Subcutaneous abdominal adipose tissue (tissue), 5 donors: ENCODE data around the gene CDYL.

Experiments used
- H3K27ac ChIP-seq: one replicate; pipeline ENCODE4 v1.7.0; 2013; ENCODE audit warnings: low read depth, mild to moderate bottlenecking, inconsistent platforms, low read length, moderate library complexity
- H3K27me3 ChIP-seq, 5 donors: one replicate each; pipeline ENCODE4 v1.7.0; 2013; ENCODE audit warnings: low read length in 5 of 5, inconsistent platforms in 1 of 5; ENCODE audit not compliant: control insufficient read depth in 5 of 5, insufficient read depth in 4 of 5
- H3K36me3 ChIP-seq, 5 donors: one replicate each; pipeline ENCODE4 v1.7.0; 2013; ENCODE audit warnings: low read length in 5 of 5; ENCODE audit not compliant: control insufficient read depth in 5 of 5, insufficient read depth in 5 of 5
- H3K4me1 ChIP-seq, 5 donors: one replicate each; pipeline ENCODE4 v1.7.0; 2013; ENCODE audit warnings: low read length in 5 of 5, mild to moderate bottlenecking in 3 of 5, moderate library complexity in 1 of 5; ENCODE audit not compliant: control insufficient read depth in 5 of 5, insufficient read depth in 5 of 5
- H3K4me3 ChIP-seq, 5 donors: one replicate each; pipeline ENCODE4 v1.7.0; 2013; ENCODE audit warnings: low read length in 5 of 5, low read depth in 1 of 5
- H3K9ac ChIP-seq, 5 donors: one replicate each; pipeline ENCODE4 v1.7.0; 2013; ENCODE audit warnings: low read length in 5 of 5, mild to moderate bottlenecking in 4 of 5, moderate library complexity in 3 of 5
- H3K9me3 ChIP-seq, 5 donors: one replicate each; pipeline ENCODE4 v1.7.0; 2013; ENCODE audit warnings: low read length in 5 of 5; ENCODE audit not compliant: control insufficient read depth in 5 of 5
- donor health status: healthy.
- donor health status: healthy.
- donor health status: healthy.
- donor health status: healthy.
- donor health status: healthy.

The CDYL gene

DNA sequence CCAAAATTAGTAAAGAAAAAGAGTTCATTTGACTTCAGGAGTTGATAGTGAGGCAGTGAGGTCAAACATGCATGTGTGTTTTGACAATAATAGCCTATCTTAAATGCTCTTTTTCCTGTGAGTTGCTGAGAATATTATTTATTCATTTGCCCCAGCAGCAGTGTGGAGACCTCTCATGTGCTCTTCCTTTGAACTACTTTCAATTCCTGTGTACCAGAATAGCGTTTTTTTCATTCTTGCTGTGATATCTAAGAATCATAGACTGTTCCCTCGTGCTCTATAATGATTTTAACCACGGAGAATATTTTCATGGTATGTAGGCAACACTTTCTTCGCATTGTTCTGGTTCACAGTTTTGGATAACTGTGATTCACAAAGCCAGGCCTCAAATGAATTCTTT, 5.2 kb downstream of the CDYL start:
- Histone ChIP-seq H3K36me3 (no peaks in the 10 kb centered on the region), H3K4me1 (peaks cover 2 to 18% (median 10%) of the 10 kb centered on the region in 5 donors), H3K9me3 (peaks cover 0 to 7% (median 2%) of the 10 kb centered on the region in 5 donors), H3K27me3 (no peaks in the 10 kb centered on the region), H3K9ac (no peak overlapping the region), H3K27ac (no peak overlapping the region), H3K4me3 (no peak overlapping the region)

DNA sequence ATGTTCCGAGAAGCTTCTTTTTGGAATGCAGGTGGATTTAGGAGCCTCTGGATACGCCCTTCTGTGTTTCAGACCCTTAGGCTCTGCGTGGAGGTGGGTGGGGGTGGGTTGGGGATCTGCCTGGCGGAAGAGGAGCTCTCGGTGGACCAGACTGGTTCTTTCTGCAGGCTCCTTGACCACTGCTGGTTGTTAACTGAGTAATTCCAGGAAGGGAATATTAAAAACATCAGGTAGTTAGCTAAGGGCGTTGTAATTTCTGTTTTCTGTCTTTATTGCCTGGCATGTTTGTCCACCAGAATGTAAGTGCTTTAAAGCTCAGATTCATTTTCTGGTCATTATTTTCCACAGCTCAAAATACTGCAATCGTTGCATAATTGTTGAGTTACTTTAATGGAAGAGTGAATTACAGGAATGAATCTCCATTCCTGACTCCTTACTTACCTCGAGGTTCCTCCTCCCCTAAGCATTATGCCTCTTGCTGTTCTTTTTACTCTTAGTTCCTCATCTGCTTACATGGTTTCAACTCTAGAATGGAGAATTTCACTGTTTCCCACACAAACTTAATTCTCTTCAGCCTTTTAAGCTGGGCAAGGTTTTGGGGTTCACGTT, 5.9 kb downstream of the CDYL start:
- Histone ChIP-seq H3K9me3 (peaks cover 0 to 7% (median 2%) of the 10 kb centered on the region in 5 donors), H3K27ac (no peak overlapping the region), H3K9ac (no peak overlapping the region), H3K36me3 (no peaks in the 10 kb centered on the region), H3K4me1 (peaks cover 2 to 18% (median 13%) of the 10 kb centered on the region in 5 donors), H3K4me3 (no peak overlapping the region), H3K27me3 (no peaks in the 10 kb centered on the region)

GRCh38 chr6:4786996-4787395, 10.8 kb downstream of the CDYL start:
- H3K4me1 ChIP-seq: peaks cover 0 to 37% (median 22%) of the 10 kb centered on the region in 5 donors
- H3K27me3 ChIP-seq: no peaks in the 10 kb centered on the region
- H3K36me3 ChIP-seq: no peaks in the 10 kb centered on the region
- H3K4me3 ChIP-seq: no peak overlapping the region
- no peak overlapping the region for H3K27ac ChIP-seq
- no peak overlapping the region for H3K9ac ChIP-seq
- H3K9me3 ChIP-seq: no peaks in the 10 kb centered on the region

DNA sequence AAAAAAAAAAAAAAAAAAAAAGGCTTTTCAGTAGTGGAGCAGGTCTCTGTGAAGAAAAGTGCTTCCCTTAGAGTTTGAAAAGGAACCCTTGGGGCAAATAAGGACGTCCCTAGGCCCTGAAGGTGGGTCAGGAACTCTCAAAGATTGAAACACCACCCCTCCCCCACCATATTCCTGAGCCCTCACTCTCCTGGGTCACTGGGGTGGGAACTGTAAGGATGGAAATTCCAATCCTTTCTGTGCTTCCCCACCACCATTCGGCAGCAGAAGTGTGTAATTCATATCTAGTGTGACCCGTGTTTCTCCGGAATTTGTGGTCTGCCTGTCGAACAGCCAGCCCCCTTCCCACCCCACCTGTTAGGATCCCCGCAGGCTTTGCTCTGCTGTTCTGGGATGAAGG, 12.3 kb downstream of the CDYL start:
- Histone ChIP-seq H3K9me3 (no peaks in the 10 kb centered on the region), H3K9ac (no peak overlapping the region), H3K27me3 (no peaks in the 10 kb centered on the region), H3K27ac (no peak overlapping the region), H3K36me3 (no peaks in the 10 kb centered on the region), H3K4me3 (no peak overlapping the region), H3K4me1 (peaks cover 0 to 37% (median 22%) of the 10 kb centered on the region in 5 donors)

DNA sequence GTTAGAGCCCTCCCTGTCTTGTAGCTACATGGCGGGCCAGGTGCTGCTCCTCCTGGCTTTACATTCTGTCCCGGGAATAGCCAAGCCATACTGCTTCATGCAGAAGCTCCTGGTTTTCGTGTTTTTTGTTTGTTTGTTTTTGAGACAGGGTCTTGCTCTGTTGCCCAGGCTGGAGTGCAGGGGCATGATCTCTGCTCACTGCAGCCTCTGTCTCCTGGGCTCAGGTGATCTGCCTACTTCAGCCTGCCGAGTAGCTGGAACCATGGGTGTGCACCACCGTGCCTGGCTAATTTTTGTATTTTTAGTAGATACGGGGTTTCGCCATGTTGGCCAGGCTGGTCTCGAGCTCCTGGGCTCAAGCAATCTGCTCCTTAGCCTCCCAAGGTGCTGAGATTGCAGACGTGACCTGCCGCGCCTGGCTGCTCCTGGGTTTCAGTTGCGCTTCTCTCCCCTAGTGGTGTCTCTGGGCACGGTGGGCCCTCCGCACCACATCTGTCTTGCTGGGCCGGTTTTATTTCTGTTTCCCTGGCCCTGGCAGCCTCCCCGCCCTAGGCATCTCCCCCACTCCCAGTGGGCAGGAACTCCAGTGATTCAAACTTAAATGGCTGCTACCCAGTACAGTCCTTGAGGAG, 12.9 kb downstream of the CDYL start:
- Histone ChIP-seq H3K27me3 (no peaks in the 10 kb centered on the region), H3K27ac (no peak overlapping the region), H3K4me3 (no peak overlapping the region), H3K36me3 (no peaks in the 10 kb centered on the region), H3K9ac (no peak overlapping the region), H3K9me3 (no peaks in the 10 kb centered on the region), H3K4me1 (peaks cover 0 to 39% (median 24%) of the 10 kb centered on the region in 5 donors)

- H3K4me3 ChIP-seq: no peak overlapping the region
- H3K36me3 ChIP-seq: no peaks in the 10 kb centered on the region
- peaks cover 0 to 44% (median 25%) of the 10 kb centered on the region in 5 donors for H3K4me1 ChIP-seq
- no peak overlapping the region for H3K9ac ChIP-seq
- H3K27ac ChIP-seq: no peak overlapping the region
- no peaks in the 10 kb centered on the region for H3K9me3 ChIP-seq
- H3K27me3 ChIP-seq: no peaks in the 10 kb centered on the region
Measured at GRCh38 chr6:4790158-4790899, 14.1 kb downstream of the CDYL start.

DNA sequence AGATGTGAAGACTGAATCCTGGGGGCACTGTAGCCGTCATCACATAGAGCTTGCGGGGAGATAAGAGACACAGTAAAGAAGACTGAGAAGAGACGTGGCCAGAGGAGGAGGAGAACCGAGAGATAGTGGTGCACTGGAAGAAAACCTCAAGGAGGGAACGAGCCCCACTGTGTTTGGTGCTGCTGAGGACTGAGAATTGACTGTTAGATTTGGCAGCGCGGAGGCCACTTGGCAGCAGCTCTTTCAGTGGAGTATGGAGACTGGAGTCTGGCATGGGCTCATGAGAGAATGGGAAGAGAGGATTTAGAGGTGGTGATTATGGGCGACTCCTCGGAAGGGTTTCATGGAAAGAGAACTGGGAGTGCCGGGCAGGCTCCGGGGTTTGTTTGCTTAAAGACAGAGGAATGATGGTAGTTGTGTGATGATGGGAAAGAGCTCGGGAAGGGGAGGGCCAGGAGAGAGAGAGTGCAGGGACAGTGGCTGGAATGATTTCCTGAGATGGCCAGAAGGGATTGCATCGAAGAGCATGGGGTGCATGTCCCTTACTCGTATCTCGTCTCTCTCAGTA, 18.0 kb downstream of the CDYL start:
- H3K9ac ChIP-seq: no peak overlapping the region
- H3K9me3 ChIP-seq: peaks cover 0 to under 1% (median 0%) of the 10 kb centered on the region in 5 donors
- no peak overlapping the region for H3K4me3 ChIP-seq
- H3K4me1 ChIP-seq: peaks cover 0 to 31% (median 19%) of the 10 kb centered on the region in 5 donors
- H3K27me3 ChIP-seq: no peaks in the 10 kb centered on the region
- H3K36me3 ChIP-seq: no peaks in the 10 kb centered on the region
- H3K27ac ChIP-seq: no peak overlapping the region

GRCh38 chr6:4797587-4797986, 21.4 kb downstream of the CDYL start:
- Histone ChIP-seq H3K9me3 (peaks cover 0 to 20% (median 11%) of the 10 kb centered on the region in 5 donors), H3K27ac (no peak overlapping the region), H3K9ac (no peak overlapping the region), H3K27me3 (no peaks in the 10 kb centered on the region), H3K36me3 (no peaks in the 10 kb centered on the region), H3K4me1 (peaks cover 0 to 13% (median 6%) of the 10 kb centered on the region in 5 donors), H3K4me3 (no peak overlapping the region)

DNA sequence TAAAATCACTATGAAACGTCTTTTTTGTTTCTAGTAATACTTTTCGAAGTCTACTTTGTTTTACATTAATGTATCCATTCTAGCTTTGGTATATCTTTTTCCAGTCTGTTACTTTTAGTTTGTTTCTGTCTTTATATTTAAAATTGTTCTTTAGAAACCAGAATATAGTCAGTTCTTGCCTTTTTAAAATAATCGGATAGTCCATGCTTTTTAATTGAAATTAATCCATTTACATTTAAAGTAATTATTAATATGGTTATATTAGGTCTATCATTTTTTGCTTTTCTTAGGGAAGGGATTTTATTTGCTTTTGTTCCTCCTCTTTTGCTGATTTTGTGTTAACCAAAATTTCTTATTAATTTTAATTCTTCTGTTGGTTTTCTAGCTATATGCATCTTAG, 23.7 kb downstream of the CDYL start:
- H3K4me1 ChIP-seq: peaks cover 0 to 14% (median 11%) of the 10 kb centered on the region in 5 donors
- peaks cover 0 to 20% (median 11%) of the 10 kb centered on the region in 5 donors for H3K9me3 ChIP-seq
- no peak overlapping the region for H3K4me3 ChIP-seq
- no peak overlapping the region for H3K9ac ChIP-seq
- no peaks in the 10 kb centered on the region for H3K27me3 ChIP-seq
- no peaks in the 10 kb centered on the region for H3K36me3 ChIP-seq
- no peak overlapping the region for H3K27ac ChIP-seq

DNA sequence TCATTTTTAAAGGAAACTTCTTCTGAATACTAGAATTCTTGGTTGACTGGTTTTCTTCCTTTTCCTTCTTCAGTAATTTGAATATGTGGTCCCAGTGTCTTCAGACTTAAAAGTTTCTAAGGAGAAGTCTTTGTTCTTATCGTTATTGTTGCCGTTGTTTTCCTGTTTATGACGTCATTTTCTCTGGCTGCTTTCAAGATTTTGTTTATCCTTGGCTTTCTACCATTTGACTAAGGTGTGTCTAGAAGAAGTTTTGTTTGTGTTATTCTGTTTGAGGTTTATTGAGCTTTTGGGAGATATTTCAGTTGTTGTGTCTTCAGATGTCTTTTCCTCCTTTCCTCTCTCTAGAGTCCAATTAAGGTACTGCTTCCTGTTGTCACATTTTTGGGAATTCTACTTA, 24.5 kb downstream of the CDYL start:
- no peak overlapping the region for H3K27ac ChIP-seq
- peaks cover 0 to 14% (median 11%) of the 10 kb centered on the region in 5 donors for H3K4me1 ChIP-seq
- peaks cover 0 to 20% (median 11%) of the 10 kb centered on the region in 5 donors for H3K9me3 ChIP-seq

More for the DNA sequence above, 24.5 kb downstream of the CDYL start:
- Histone ChIP-seq H3K9ac (no peak overlapping the region), H3K36me3 (no peaks in the 10 kb centered on the region), H3K27me3 (no peaks in the 10 kb centered on the region), H3K4me3 (no peak overlapping the region)
